Nucleus accumbens (tissue), 56 donors: ENCODE measurements around the gene TRIM28.
"Not testable (repeated sequence)": the region's sequence is repeated elsewhere in the genome, so short reads cannot be mapped to it uniquely, and the experiment has no call there.

Experiments used
- DNase-seq, 56 donors: peaks; one replicate each; lab custom pipeline; 2025; lab: John Stamatoyannopoulos, UW

Gene TRIM28

GRCh38 chr19:58543826-58544590 lies at the start of gene TRIM28:
Gene TRIM28 (plus strand): TSS chr19:58544064. CDS start chr19:58544758, 694 bp downstream.
- no peak for DNase-seq

DNA sequence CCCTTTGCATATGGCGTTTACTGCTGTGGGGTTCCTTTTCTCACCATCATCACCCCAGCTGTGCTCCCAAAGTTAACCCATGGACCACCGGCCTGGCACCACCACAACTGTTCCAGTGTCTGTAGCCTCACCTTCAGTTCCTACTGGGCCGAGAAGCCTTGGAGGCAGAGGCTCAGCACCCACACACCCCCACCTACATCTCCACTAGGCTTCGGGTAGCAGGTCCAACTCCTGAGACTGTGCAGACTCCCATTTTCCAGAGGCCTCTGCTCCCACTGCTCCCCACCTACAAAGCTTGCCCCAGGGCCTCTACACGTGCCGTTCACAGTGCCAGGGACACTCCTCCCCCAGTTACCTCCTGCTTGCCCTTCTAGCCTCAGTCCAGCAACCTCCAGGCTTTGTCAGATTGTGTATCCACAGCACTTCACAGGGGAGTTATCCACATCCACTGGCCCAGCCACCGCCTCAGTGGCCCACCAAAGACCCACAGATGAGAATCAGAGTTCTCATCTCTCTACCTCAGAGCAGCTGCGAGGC lies 46.2 kb upstream of the TRIM28 start:
- DNase-seq, result no peak

DNA sequence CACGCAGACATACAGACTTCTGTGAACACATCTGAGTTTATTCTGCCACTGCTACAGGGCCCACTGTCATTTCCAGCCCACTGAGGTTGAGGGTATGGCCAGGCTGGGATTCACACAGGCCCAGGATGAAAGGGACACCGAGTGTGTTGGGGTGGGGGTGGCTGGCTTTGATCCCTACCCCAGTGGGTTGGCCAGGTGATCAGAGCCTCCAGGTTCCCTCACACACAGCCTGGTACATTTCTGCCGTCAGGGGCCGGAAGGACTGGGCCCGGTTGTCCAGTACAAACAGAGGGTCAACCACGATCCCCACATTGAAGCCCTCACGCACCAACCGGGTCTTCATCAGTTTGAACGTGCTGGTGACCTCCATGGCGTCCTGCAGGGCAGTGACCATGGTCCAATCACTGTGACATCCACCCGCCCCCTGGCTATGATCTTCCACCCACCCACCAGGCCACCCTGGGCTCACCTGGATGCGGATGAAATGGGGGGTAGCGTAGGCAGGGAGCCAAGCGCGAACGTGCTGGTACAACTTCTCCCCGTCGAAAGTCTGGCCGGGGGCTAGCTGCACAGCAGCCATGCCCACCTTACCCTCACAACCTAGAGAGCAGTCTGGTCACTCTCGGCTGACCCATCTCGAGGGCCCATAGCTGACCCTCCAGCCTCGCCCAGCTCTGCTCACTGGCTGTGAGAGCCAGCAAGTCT lies 45.4 kb upstream of the TRIM28 start:
- peak in 5 of 56 donors; percentile 15 to 64 (median 33) for DNase-seq

GRCh38 chr19:58499021-58499927 lies 44.6 kb upstream of the TRIM28 start:
- DNase-seq, result peak; percentile 80 to 100 (median 98)

DNA sequence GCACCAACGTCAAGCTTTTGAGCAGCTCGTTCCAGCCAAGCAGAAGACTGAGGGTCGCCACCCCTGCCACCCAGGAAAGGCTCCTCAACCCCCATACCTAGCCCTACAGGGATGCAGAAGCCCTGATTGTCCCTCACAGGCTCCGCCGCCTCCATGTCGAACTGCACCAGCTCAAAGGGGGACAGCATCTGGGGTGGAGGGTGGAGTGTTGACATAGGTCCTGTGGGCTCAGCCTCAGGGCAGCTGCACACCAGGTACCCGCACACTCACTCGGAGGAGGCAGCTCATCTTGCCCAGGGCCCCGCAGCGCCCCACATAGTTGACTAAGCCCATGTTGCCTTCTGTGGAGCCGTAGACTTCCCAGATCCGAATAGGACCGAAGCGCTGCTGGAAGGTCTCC lies 43.6 kb upstream of the TRIM28 start:
- DNase-seq, result no peak

DNA sequence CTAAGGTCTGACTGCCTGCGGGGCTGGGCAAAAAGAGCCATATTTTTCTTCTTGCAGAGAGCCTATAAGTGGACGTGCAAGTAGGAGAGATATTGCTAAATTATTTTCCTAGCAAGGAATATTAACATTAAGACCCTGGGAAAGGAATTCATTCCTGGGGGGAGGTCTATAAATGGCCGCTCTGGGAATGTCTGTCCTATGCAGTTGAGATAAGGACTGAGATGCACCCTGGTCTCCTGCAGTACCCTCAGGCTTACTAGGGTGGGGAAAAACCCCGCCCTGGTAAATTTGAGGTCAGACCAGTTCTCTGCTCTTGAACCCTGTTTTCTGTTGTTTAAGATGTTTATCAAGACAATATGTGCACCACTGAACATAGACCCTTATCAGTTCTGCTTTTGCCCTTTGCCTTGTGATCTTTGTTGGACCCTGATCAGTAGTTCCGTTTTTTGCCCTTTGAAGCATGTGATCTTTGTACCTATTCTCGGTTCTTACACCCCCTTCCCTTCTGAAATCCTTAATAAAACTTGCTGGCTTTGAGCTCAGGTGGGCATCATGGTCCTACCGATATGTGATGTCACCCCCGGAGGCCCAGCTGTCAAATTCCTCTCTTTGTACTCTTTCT lies 36.2 kb upstream of the TRIM28 start:
- DNase-seq, result not testable (repeated sequence)

GRCh38 chr19:58509731-58510083 lies 34.2 kb upstream of the TRIM28 start:
- no peak for DNase-seq

GRCh38 chr19:58510084-58510862 lies 33.6 kb upstream of the TRIM28 start:
- no peak for DNase-seq

DNA sequence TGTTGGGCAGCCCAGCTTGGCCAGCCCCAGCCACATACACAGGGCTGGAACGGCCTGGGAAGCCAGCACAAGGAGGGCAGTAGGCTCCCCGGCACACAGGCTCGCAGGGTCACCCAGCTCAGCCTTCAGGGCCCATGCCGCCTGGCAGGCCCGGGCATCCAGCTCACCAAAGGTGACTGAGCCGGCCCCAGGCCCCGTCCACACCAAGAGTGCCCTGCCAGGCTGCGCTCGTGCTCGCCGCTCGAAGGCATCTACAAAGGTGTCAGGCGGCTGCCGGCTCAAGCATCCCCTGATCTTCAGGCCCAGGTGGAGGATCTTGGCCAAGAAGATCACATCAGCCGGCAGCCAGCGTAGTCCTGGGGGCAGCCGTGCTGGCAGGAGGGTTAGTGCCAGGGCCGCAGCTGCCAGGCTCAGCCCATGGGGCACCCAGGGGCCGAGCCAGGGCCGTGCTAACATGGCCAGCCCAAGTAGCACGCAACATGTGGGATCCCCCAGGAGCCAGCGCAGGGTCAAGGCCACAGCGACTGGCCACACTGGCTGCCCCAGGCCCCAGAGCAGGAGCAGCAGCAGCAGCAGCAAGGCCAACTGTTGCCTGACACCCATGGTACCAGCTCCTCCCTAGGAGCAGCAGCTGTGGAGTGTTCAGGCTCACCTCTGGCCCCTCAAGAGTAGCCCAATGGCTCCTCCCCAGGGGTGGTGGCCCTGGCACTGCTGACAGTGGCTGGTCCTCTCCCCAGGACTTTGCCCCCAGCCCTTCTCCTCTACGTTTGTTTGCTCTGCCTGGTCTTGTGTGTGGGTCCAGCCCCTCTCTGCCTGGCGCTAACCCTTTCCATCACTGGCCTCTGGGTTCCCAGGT lies 32.3 kb upstream of the TRIM28 start, which contains the start of gene SLC27A5:
TSS of gene SLC27A5 (minus strand) at position 640 of the 856 bp plus-strand sequence. CDS start at position 603, 37 bp downstream.
- no peak for DNase-seq

DNA sequence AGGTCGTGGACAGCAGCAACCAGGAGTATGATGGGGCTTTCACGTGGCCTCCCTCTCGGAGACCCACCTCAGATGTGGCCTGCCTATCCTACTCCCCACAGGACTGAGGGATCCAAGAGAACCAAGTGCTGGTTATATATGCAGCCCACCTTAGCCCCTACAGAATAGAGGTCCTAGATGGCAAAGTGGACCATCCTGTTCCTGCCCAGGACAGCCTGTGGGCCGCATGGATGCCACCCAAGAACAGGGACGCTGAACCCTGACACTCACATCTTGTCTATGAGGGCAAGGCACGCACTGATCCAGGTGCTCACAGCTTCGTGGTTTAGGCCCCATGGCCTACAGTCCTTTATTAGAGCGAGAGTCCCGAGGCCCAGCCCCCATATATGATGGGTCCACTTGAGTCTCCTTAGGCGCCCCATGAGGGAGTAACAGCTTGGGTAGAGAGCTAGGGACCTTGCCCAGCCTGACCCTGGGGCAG lies 30.6 kb upstream of the TRIM28 start:
- DNase-seq, result no peak

DNA sequence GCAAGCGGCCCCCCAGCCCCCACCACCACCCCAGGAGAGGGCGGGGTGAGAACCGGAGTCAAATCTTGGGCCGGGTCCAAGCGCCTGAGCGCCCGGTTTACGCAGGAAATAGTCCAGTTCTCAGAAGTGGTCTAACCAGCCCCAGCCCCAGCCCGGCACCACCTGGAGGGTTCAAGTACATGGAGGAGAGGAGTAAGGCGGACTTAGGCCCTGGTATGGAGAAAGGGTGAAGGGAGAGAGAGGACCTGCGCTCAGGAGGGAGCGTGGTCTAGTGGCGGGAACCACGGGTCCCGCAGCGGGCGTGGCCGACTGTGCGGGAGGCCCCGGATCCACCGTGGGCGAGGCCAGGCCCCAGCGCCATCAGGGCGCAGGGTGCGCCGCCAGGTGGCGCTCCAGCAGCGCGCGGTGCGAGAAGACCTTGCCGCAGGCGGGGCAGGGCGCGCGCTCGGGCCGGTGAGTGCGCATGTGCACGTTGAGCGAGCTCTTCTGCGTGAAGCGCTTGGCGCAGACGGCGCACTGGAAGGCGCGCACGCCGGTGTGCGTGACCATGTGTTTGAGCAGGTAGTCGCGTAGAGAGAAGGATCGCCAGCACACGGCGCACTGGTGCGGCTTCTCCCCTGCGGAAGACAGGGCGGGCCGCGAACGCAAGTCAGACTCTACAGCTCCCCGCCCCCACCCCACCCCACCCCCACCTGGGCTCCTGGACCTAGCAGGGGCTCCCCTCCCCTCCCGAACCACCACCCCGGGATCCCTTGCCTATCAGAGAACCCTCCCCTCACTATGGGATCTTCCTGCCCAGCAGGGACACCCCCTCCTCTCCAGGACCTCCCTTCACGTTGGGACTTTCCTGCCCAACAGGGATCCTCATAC lies 29.9 kb upstream of the TRIM28 start:
- DNase-seq, result peak in 54 of 56 donors; percentile 21 to 93 (median 73)

DNA sequence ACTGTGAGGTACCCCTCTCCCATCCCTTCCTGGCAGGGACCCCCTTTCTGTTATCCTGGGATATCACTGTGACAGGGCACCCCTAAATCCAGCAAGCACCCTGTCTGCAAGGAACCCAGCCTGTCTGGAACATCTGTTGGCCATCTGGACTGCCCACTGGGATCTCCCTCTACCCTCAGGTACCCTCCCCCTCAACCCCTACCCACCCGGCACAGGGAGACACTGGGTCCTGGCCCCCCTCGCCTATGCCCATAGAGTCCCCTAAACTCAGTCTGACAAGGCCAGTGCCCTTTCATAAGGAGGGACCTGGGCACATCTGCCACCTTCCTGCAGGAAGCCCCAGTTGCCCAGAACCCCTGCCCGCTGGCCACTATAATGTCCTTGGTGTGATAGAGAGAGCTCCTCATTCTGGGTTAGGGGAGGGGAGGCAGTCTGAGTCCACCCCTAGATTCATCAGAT lies 29.3 kb upstream of the TRIM28 start:
- no peak for DNase-seq

DNA sequence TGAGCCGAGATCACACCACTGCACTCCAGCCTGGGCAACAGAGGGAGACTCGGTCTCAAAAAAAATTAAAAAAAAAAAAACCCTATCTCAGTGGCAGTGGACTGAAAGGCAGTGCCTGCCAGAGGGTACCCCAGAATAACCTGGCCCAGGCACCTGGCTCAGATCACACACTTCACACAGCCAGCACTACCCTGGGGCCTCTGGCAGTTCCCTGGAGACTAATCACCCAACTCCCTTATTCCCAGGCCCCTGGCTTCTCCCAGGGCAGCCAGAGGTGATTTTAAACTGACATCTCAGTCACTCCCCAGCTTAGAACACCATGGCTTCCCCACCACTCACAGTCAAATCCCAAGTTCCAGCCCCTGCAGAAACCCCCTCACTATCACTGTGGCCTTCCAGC lies 28.6 kb upstream of the TRIM28 start:
- no peak for DNase-seq

DNA sequence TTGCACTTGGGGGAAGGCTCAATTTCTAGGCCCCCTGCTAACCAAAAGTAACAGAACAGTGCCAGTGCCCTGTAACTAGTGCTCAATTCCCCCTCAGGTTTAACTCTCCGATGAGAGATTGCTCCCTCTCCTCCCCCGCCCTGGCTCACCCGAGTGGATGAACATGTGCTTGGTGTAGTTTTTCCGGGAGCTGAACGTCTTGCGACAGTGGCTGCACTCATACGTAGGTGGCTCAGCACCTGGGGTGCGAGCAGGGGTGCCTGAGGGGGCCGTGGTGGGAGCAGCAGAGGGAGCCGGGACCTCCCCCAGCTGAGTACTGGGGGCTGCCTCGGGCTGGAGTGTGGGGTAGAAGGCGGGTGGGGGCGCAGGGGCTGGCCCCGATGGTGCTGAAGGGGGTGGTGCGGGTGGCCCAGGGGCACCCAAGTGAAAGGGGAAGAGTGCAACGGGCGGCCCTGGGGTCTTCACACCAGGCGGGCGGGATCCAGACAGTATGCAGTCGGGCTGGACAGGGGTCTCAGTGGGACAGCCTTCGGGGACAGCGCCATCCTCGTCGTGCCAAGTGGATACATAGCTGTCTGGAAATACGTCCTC lies 27.5 kb upstream of the TRIM28 start:
- DNase-seq, result no peak

- DNase-seq, result no peak
Measured at GRCh38 chr19:58516964-58517833, 26.7 kb upstream of the TRIM28 start.
